ENCODE measurements around the gene SRL.
"Not testable (repeated sequence)": the region's sequence is repeated elsewhere in the genome, so short reads cannot be mapped to it uniquely, and the experiment has no call there.

Gene SRL

DNA sequence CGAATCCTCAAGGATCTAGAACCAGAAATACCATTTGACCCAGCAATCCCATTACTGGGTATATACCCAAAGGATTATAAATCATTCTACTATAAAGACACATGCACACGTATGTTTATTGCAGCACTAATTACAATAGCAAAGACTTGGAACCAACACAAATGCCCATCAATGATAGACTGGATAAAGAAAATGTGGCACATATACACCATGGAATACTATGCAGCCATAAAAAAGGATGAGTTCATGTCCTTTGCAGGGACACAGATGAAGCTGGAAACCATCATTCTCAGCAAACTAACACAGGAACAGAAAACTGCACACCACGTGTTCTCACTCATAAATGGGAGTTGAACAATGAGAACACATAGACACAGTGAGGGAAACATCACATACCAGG is 85.4 kb downstream of the SRL start:
- DNase-seq, result not testable (repeated sequence)

- not testable (repeated sequence) for DNase-seq
Measured at GRCh38 chr16:4153364-4153763, 88.5 kb downstream of the SRL start.

DNA sequence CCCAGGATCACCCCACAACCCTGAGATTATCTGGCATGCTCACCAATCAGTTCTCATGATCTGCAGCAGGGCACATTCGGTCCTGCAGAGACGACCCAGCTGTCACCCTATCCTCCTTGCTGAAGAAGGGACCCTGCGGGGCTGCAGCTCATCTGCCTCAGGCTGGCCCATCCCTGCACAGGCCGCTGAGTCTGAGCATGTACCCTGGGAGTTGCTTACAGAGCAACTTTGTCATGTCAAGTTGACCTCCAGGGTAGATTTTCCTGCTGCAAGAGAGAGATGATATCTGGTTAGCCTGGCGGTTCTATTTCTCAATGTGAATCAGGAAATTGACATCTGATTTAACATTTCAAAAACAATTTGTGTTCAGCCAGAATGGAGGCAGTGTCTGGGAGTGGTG is 89.6 kb downstream of the SRL start:
- no peak for DNase-seq

DNA sequence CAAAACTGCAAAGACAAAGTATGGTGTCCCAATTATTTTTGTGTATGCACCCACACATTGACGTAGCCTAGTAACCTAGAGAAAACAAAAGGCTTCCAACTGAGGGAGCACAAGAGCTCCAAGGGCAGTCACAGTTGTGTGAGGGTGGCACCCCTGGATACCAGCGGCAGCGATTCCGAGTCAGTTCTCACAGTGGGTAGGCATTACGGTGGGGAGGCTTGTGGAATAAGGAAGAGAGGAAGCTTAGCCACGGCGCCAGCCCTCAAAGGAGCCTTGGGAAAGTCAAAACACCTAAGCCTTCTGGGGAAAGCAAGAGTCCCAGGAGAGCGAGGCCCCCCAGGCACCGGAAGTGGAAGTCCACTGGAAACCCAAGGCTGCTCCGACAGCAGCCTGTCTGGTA is 94.6 kb downstream of the SRL start:
- no peak for DNase-seq

DNA sequence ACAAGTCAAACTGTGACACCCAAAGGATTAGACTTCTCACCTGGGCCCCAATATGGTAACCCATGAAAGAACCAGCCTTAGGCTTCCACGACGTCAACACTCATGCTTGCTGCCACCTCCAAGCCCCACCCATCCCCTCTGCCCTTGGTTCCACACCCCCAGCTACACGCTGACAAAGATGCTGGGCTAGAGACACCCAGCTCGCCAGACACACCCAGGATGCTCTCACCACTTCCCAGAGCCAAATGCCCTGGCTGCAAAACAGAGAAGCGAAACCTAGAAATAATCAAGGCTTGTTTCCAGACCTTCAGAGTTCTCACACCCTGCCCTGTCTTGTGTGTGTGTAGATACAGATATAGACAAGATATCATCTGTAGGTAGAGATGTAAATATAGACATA is 99.6 kb downstream of the SRL start:
- no peak for DNase-seq

- no peak for DNase-seq
Measured at GRCh38 chr16:4141604-4142003, 100.3 kb downstream of the SRL start.

GRCh38 chr16:4140652-4141051 is 101.2 kb downstream of the SRL start:
- peak; percentile 20 for DNase-seq

DNA sequence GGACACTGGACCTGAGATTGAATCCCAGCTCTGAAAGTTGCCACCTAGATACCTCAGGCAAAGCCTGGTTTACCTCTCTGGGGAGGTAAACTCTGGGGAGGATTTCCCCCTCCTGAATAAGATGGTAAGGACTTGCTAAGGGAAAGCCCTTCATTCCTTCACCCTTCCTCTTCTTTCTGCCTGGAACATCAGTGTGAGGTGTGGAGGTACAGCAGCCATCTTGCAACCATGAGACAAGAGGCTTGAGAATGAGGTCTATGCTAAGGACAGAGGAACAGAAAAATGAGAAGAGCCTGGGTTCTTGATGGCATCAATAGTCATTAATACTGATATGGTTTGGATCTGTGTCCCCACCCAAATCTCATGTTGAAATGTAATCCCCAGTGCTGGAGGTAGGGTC is 101.9 kb downstream of the SRL start:
- no peak for DNase-seq
